NCI-H345 (cell line): ENCODE measurements around the gene SMARCB1.
A peak's percentile ranks its signal among the peaks of the same experiment; 100 is the strongest.

Source experiments
- DNase-seq: peaks from one replicate; lab custom pipeline; 2025; lab: John Stamatoyannopoulos, UW

The SMARCB1 gene

DNA sequence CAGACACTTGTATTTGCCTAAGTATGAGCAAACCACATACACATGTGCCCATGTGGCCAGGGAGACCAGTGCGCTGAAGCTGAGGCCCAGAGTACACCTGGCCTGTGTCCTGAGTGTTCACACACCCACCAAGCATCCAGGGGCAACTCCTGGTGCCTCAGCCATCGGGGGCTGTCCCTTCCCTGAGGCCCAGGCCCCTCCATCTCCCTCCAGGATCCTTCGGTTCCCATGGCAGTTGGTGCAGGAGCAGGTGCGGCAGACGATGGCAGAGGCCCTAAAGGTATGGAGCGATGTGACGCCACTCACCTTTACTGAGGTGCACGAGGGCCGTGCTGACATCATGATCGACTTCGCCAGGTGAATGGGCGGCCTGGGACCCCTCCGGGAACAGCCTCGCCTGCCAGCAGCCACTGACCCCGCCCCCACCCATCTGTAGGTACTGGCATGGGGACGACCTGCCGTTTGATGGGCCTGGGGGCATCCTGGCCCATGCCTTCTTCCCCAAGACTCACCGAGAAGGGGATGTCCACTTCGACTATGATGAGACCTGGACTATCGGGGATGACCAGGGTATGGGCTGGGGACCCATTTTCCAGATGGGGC, 6.5 kb upstream of the SMARCB1 start:
- no peak for DNase-seq

DNA sequence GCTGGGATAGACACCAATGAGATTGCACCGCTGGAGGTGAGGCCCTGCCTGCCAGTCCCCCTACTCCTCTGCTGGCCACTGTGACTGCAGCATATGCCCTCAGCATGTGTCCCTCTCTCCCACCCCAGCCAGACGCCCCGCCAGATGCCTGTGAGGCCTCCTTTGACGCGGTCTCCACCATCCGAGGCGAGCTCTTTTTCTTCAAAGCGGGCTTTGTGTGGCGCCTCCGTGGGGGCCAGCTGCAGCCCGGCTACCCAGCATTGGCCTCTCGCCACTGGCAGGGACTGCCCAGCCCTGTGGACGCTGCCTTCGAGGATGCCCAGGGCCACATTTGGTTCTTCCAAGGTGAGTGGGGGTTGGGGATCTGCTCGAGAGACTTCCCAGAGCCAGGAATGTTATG, 5.7 kb upstream of the SMARCB1 start:
- DNase-seq: no peak

DNA sequence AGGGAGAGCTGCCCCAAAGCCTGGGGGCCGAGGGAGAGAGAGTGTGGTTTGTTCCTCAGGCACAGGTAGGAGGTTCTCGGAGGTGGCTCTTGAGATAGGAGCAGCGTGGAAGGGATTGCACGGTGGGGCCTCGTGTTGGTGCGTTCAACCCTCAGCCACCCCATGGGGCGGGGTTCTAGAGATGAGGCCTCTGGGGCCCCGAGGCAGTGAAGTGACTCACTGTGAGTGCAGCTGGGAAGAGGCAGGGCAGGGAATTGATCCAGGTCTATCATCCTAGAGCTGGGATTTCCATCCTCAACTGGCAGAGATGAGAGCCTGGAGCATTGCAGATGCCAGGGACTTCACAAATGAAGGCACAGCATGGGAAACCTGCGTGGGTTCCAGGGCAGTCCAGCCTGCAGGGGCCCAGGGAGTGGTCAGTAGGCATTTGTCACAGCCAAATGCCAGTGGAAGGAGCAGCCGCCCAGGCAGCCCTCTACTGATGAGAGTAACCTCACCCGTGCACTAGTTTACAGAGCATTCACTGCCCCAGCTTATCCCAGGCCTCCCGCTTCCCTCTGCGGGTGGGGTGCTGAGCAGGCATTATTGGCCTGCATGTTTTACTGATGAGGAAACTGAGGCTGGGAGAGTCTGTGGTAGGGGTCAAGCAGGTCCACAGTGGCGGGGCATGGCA, 5.1 kb upstream of the SMARCB1 start:
- DNase-seq: no peak

DNA sequence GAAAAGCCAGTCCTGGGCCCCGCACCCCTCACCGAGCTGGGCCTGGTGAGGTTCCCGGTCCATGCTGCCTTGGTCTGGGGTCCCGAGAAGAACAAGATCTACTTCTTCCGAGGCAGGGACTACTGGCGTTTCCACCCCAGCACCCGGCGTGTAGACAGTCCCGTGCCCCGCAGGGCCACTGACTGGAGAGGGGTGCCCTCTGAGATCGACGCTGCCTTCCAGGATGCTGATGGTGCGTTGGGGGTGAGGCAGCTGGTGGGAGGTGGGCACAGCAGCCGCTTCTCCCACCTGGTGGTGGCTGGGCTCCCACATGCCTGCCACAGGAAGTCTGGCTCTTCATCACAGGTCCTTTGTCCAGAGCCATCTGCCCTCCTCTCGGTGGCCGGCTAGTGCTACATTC, 4.5 kb upstream of the SMARCB1 start:
- DNase-seq: no peak

DNA sequence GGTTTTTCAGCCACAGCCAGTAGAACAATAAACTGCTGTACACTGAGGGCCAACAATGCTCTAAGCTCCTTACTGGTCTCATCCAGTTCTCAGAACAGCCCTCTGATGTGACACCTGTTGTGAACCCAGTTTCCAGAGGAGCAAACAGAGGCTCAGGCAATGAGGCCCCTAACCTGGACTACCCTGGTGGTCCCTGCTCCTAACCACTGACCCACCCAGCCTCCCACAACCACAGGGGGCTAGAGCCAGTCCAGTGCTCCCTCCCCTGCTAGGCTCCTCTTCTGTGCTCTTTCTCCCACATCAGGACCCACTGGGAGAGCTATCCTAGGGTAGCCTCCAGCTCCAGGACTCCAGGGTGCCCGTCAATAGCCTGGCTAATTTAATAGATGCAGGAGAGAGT, 4.1 kb upstream of the SMARCB1 start:
- DNase-seq: no peak

DNA sequence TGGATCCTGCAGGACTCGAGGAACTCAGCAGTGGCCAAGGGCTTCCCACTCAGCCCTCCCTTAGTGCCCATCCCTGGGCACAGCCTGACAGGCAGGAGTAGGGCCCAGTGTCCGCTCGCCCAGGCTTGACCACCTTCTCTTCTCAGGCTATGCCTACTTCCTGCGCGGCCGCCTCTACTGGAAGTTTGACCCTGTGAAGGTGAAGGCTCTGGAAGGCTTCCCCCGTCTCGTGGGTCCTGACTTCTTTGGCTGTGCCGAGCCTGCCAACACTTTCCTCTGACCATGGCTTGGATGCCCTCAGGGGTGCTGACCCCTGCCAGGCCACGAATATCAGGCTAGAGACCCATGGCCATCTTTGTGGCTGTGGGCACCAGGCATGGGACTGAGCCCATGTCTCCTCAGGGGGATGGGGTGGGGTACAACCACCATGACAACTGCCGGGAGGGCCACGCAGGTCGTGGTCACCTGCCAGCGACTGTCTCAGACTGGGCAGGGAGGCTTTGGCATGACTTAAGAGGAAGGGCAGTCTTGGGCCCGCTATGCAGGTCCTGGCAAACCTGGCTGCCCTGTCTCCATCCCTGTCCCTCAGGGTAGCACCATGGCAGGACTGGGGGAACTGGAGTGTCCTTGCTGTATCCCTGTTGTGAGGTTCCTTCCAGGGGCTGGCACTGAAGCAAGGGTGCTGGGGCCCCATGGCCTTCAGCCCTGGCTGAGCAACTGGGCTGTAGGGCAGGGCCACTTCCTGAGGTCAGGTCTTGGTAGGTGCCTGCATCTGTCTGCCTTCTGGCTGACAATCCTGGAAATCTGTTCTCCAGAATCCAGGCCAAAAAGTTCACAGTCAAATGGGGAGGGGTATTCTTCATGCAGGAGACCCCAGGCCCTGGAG, 3.3 kb upstream of the SMARCB1 start:
- DNase-seq: no peak

DNA sequence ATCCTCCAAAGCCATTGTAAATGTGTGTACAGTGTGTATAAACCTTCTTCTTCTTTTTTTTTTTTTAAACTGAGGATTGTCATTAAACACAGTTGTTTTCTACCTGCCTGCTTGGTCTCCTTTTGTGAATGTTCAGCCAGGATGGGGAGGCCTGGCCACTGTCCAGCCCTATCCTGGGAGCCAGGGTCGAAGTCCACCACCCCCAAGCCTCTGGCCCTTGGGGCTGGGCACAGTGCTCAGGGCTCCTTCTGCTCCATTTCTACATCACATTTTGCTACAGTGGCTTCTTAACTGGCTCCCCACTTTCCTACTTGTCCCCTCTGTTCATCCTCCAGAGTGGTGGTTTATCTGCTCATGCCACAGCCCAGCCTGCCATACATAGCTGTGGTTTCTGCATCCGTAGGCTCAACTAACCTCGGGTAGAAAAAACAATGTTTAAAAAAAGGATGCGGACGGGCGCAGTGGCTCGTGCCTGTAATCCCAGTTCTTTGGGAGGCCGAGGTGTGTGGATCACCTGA, 2.5 kb upstream of the SMARCB1 start:
- no peak for DNase-seq

DNA sequence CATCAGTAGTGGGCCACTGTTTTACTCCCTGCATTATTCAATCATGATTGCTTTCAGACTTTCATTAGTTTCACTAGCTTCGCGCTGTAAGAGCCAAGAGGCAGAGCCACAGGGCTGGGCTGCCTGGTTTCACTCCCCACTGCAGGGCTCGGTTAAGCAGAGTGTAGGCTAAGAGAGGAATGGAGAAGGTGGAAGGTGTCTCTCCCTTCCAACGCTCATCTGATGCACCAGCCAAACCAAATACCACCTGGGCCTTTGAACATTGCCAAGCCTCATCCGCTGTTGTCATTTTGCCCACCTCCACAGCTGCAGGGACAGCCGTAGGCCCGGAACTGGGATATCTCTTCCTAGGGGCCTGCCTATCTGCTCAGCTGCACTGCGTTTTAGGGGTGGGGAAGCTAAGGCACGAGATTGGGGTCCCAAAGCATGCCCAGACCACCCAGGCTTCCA, 480 bp upstream of the SMARCB1 start:
- DNase-seq: no peak

DNA sequence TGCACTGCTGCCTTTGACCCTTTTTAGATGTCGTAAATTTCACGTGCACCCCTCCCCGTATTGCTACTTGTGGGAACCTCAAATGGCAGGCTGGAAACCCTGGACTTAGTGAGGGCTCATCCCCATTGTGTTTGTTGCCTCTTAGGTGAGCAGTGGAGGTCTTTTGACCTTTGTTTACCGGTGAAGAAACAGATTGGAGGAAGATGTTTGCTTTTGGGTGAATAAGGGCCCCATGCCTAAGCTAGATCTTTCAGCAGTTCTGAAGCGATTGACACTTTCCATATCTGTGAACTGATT, 782 bp downstream of the SMARCB1 start:
- DNase-seq: no peak

DNA sequence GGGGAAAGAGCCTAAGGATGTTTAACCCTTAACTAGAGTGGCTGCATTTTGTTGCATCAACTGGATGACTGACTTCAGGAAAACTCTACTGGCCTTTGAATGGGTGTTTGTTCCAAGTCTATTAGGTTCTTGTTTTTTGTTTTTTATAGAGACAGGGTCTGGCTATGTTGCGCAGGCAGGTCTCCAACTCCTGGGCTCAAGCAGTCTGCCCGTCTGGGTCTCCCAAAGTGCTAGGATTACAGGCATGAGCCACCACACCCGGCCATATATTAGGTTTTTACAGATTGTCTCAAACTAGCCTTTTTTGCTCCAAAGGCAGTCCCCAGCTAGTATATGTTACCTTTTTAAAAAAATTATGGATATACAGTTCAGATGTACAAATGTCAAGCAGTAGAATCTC, 1.1 kb downstream of the SMARCB1 start:
- no peak for DNase-seq

DNA sequence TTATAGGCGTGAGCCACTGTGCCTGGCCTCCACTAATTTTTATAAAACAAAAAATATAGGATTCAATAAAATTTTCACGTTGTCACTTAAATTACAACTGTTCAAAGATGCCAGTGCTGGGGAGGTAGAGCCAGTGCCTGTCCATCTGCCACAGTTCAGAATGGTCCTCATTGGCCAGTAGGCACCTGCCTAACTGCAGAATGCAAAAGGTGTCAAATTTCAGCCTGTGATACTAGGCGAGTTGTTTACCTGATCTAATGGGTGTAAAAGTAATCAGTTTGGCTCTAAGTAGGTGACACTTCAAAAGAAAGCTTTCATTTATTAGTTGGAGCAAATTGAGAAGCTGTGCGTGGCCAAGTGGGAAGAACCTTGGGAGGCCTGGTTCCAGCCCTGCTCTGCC, 2.4 kb downstream of the SMARCB1 start:
- peak; percentile 71 for DNase-seq

DNA sequence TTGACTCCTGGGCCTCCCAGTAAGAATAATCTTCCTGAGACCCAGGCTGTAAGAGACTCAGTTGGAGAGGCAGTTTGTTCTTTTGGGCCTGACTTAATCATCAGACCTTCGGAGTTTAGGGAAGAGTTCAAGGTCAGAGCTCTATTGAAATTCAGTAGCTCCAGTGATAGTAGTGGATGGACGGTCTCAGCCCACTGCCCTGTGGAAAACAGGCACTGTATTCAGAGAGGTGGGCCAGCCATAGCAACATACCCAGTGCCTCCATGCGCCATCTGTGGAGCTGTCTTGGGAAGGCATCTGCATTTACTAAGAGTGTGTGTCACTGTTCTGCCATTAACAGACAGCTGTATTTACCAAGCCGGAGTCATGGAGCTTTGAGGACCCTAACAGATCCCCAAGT, 2.9 kb downstream of the SMARCB1 start:
- peak; percentile 48 for DNase-seq

DNA sequence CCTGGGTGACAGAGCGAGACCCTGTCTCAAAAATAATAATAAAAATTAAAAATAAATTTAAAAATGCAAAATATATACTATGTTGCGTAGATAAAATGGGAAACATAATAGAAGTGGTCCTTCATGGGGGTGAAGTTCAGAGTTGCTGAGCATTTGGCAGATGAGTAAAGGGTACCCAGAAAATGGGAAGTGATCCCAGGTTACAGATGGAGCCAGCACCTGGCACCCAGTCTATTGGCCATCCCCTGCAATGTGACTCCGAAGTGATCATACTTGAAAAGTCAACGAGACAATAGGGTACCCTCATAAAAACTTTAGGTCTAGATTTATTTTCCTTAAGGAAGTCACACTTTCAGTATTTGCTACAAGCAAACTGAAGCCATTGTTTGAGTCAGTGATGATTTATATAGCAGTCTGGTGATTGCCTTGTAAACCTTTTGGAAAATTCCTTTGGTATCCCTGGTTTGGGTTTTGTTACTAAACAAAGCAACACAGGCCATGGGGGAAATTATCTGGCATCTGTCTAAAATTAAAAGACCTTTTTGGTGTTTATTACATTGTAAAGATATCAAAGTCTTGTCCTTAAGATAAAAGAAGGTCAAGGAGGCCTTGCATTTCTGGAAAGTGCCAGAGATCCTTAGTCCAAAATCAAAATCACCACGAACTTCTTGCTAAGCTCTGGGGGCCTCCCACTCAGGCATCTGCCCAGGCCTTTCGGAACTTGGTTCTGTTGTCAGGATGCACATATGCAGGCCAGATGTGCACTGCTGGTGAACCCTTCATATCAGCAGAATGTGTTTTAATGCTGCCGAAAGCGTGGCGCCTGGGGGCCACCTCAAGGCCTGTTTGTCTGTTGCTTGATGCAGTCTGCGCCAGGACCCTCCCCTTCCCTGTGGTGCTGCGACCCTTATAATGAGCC, 4.3 kb downstream of the SMARCB1 start:
- no peak for DNase-seq

DNA sequence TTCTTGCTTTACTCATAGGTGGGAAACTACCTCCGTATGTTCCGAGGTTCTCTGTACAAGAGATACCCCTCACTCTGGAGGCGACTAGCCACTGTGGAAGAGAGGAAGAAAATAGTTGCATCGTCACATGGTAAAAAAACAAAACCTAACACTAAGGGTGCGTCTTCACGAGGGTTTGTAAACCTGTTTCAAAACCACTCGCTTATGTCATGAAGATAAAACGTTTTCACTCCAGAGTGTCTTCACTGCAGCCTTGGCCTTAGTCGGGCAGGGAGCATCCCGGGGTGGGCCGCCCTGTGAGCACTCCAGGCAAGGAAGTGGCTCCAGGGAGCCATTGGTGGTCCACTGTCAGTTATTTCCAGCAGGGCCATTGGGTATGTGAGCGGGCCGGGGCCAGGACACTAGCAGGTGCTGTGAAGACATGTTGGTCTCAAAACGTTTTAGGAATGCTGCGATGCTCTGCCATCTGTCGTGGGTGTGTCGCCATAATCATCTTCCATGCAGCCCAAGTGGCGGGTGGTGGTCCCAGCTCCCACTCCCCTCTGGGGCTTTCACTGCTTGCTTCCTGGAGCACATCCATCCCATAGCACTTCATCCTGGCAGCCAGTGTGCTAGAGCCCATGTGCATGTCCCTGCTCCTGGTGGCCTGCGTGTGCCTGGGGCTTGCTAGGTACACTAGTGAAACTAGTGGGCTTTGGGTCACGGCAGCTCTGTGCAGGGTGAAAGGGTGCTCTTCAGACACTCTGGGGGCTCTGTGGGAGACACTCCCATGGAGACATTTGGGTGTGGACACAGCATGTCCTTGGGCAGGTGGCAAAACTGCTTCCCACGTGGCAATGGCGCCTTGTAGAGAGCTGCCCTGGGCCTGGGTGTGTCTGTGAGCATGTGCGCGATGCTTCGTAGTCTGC, 5.2 kb downstream of the SMARCB1 start:
- no peak for DNase-seq

DNA sequence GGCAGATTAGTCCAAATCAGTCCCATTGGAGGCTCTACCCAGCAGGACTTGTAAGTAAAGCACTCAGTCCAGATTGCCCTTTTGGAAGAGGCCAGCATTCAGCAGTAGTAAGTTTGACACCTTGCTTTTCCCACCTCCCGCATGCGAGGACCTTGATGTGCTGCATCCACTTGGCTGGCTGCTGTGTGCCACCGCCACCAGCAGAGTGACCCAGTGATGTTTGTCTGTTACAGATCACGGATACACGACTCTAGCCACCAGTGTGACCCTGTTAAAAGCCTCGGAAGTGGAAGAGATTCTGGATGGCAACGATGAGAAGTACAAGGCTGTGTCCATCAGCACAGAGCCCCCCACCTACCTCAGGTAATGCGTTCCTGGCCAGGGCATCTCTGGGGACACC, 6.6 kb downstream of the SMARCB1 start:
- DNase-seq: no peak

DNA sequence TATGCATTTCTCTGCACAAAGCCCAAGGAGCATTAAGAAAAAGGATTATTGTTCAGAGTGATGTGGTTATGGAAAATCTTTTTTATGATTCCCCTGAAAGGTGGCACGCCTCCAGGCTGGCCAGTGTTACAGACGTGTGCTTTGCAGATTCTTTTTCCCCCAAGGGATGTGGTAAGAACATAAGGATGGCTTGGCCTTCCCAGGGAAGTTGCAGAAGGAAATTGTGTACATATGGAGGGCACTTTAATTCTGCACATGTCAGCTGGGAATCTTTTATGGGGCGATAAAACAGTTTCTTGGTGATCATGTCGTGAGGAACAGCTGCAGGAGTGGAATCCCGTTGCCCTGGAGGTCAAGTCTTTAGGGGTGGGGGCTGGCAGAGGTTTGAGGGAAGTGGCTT, 9.7 kb downstream of the SMARCB1 start:
- DNase-seq: no peak

DNA sequence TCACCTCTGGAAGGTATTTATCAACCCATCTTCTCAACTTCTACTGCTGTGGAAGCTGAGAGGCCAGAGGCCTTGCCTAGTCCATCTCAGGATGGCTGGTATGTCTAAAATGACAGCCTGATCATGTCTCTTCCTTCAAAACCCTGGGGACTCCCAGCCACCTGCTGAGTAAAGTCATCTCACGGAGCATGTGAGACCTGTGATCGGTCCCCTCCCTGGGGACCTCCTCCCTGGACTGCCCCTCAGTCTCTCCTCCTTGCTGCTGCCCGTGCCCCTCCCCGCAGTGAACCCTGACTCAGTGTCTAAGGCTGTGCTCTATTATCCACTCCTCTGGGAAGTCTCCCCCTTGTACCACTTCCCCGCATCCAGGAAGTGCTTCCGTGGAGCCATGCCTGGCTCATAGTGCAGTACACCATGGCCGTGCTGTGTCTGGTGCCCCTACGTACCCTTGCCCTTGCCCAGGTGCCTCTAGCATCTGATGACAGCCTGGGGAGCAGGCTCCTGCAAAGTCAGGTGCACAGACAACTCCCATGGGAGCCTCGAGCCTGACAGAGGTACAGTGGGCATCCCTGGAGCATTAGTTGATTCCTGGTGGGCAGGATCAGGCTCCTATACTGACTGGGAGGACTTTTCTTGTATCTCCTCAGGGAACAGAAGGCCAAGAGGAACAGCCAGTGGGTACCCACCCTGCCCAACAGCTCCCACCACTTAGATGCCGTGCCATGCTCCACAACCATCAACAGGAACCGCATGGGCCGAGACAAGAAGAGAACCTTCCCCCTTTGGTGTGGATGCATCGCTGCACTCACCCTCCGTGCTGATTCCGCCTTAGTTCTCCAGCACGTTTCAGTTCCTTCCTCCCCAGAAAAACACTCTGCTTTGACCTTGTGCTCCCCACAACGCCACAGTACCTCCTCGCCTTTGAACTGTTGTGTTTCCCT, 13.8 kb downstream of the SMARCB1 start:
- no peak for DNase-seq

DNA sequence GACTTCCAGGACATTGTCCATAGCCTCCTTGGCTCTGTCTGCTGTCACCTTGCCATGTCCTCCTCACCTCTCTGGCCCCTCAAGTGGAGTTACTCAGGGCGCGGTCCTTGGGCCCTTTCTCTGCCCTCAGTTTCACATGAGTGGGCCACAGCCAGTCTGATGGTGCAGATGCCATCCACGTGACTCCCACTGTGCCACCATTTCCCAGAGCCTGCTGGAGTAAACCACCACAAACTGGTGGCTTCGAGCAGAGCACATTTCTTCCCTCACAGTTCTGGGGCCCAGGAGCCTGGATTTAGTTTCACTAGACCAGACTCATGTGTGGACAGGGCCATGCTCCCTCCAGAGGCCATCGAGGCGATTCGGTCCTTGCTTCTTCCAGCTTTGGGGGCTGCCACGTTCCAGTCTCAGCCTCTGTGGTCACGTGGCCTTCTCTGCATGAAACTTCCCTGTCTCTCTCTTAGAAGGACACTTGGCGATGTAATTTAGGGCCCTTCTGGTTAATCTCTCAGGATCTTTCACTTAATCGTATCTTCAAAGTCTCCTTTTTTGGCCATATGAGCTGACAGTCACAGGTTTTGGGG, 14.6 kb downstream of the SMARCB1 start:
- no peak for DNase-seq

DNA sequence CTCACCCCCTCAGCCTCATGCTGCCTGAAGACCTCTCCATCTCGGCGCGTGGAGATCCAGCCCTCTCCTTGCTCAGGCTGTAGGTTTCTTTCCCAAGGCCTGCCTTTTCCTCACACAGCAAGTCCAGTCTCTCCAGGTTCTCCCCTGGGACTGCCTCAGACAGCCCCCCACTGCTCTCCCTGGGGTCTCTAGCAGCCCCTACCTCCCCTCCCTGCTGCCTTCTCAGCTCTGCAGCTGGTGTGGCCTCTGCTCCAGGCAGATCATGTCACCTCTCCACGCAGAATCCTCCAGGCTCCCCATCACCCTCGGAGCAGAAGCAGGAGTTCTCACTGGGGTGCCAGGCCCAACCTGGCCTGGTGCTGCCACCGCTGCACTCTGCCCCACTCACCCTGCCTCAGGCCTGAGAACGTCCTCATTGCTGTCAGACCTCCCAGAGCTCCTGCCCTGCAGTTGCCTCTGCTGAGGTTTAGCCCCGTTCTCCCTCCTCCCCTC, 15.2 kb downstream of the SMARCB1 start:
- DNase-seq: no peak
